Stimulated activated naive CD8-positive, alpha-beta T cell treated with anti-CD3 and anti-CD28 coated beads, Interleukin-15, Interleukin-2, amounts not matched to agents 100 ng/mL and 50 ng/mL, for 24 hours (primary cell): ENCODE data around the gene CCDC196.
A peak's percentile ranks its signal among the peaks of the same experiment; 100 is the strongest.
"Not testable (repeated sequence)": the region's sequence is repeated elsewhere in the genome, so short reads cannot be mapped to it uniquely, and the experiment has no call there.

Experiments
- H3K27ac Mint-ChIP-seq: one replicate; pipeline ENCODE4 v1.8.0; 2021; ENCODE audit warnings: mild to moderate bottlenecking, mixed read lengths
- H3K27me3 Mint-ChIP-seq: one replicate; pipeline ENCODE4 v1.8.0; 2021; ENCODE audit warnings: mixed read lengths
- H3K36me3 Mint-ChIP-seq: one replicate; pipeline ENCODE4 v1.8.0; 2021; ENCODE audit warnings: low read depth, mixed read lengths
- H3K4me1 Mint-ChIP-seq: one replicate; pipeline ENCODE4 v1.8.0; 2021; ENCODE audit warnings: low read depth, mixed read lengths
- H3K4me3 Mint-ChIP-seq: one replicate; pipeline ENCODE4 v1.8.0; 2021; ENCODE audit warnings: mild to moderate bottlenecking, mixed read lengths
- H3K9me3 Mint-ChIP-seq: one replicate; pipeline ENCODE4 v1.8.0; 2021; ENCODE audit warnings: mixed read lengths

The CCDC196 gene

DNA sequence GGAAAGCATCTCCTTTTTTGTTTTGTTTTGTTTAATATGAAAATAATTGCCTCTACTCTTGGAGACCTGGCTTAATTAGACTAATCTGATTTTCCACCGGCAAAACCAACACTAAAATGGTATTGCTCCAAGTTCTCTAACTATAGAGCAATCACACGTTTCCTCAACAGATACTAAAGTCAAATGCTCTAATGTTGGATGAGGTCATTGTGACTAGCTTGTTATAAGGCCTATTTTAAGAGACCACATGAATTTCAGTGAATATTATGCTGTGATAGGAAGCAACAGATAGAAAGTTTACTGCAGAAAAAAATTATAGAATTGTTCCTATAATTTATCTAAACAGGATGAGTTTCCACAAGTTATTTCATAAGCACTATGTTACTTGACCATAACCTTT lies 3.3 kb upstream of the CCDC196 start:
- H3K4me1 Mint-ChIP-seq, result no peaks in the 10 kb centered on the region
- H3K27ac Mint-ChIP-seq, result no peak overlapping the region
- no peaks in the 10 kb centered on the region for H3K9me3 Mint-ChIP-seq
- H3K36me3 Mint-ChIP-seq, result no peaks in the 10 kb centered on the region
- H3K27me3 Mint-ChIP-seq, result no peaks in the 10 kb centered on the region
- H3K4me3 Mint-ChIP-seq, result no peak overlapping the region

DNA sequence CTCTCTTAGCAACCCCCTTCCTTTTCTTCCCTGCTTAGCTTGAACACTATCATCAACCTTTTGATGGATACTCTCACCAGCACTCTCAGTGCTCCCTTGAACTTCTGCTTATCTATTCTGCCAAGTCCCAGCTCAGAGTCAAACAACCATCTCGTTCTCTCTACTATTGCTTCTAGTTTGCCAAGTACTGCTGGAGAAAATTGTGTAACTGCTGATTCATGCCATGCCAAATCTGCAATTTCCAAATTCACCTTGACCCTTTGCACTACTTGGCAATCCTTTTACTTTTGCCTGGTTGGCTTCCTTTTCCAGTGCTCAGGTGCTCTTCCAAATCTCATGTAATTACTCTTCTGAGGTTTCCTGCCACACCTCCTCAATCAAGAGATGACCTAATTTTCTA lies 2.8 kb upstream of the CCDC196 start:
- no peaks in the 10 kb centered on the region for H3K36me3 Mint-ChIP-seq
- no peaks in the 10 kb centered on the region for H3K27me3 Mint-ChIP-seq
- H3K27ac Mint-ChIP-seq, result no peak overlapping the region
- no peak overlapping the region for H3K4me3 Mint-ChIP-seq
- no peaks in the 10 kb centered on the region for H3K9me3 Mint-ChIP-seq
- no peaks in the 10 kb centered on the region for H3K4me1 Mint-ChIP-seq

DNA sequence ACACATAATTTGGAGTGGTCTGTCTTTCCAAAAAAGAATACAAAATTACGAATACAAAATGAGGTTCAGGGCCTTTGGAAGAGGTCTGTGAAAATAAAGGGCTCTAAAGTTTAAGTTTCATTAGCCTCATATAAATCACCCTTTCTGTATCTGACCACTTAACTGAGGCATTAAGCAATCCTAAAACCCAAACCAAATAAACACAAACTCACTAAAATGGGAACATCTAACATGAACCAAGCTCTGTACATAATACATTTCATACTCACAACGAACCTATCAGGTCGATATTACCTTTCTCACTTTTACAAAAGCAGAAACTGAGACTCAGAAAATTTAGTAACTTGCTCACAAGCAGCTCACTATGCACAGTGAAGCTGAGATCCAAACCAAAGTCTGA lies 1.1 kb upstream of the CCDC196 start:
- Mint-ChIP-seq H3K36me3 (no peaks in the 10 kb centered on the region), H3K27ac (no peak overlapping the region), H3K4me1 (no peaks in the 10 kb centered on the region), H3K9me3 (no peaks in the 10 kb centered on the region), H3K4me3 (no peak overlapping the region), H3K27me3 (no peaks in the 10 kb centered on the region)

DNA sequence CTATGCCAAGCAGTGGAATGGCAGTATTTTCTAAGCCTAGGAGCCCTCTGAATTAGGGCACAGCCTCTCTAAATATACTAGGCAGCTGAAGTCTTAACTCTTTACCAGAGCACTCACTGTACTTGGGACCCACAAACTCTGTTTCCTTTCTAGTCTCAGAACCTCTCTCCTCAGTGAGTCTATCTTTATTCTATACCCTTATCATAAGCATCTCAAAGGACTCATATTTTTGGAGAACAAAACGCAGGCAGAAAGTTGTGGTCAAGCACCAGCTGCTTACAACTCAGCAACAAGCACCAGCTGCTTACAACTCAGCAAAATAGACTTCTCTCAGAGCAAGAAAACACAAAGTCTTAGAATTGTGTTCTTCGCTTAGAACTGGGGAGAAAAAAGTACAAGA lies 993 bp downstream of the CCDC196 start:
- Mint-ChIP-seq H3K27me3 (no peaks in the 10 kb centered on the region), H3K4me3 (no peak overlapping the region), H3K36me3 (no peaks in the 10 kb centered on the region), H3K9me3 (no peaks in the 10 kb centered on the region), H3K4me1 (no peaks in the 10 kb centered on the region), H3K27ac (no peak overlapping the region)

DNA sequence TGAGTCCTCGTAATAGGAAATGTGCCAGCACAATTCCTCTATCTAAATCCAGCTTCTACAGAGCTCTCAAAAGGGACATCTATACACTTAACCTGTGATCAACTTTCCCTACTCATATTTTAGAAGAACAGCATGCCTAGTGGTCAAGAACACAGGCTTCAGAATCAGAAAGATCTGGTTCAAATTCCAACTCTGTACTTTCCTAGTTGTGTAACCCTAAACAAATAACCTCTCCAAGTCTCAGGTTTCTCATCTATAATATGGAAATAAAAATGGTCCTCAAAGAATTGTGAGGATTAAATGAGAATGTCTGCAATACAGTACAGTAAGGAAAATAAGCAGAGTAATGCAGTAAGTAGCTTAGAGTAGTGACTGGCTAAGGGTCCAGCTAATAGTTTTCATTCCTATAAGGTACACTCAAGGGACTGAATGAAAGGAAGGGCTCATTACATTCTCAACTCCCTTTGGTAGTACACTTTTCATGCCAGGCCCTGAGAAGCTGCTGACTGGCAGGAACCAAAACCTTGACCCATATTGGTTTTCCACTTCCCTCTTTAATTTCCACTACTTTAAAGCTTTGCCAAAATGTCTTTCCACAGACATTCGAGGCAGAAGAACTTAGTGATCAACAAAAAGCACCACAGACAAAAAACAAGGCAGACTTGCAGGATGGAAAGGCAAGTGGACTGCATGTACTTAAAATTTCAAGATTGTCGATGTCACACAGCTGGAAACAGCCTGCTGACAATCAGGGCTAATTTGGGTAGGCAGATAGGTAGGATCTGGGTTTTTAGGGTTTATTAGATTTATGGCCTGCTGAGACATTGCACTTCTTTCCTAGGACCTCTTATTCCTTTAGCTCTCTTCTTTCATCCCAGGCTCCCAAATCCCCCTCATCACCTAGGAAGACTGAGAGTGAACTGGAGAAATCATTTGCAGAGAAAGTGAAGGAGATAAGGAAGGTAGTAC lies 4.3 kb downstream of the CCDC196 start:
- Mint-ChIP-seq H3K27me3 (no peaks in the 10 kb centered on the region), H3K4me1 (no peaks in the 10 kb centered on the region), H3K9me3 (no peaks in the 10 kb centered on the region), H3K27ac (no peak overlapping the region), H3K36me3 (no peaks in the 10 kb centered on the region), H3K4me3 (no peak overlapping the region)

DNA sequence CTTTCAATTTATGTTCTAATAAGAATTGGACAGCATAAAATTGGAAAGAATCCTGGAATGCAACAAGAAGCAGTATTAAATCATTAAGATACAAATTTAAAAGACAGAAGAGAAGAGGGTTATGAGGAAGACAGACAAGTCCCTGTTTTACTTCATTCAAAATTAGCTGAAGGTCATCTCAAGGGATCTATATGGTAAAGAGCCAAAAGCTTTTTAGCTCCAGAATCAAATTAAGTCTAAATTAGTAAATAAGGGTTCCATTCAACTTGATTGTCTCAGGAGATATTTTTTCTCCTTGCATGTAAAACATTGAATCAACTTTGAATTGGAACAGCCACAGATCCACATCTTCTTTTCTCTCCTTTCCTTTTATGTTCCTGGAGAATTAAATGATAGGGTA lies 7.6 kb downstream of the CCDC196 start:
- Mint-ChIP-seq H3K27ac (no peak overlapping the region), H3K36me3 (no peaks in the 10 kb centered on the region), H3K27me3 (no peaks in the 10 kb centered on the region), H3K4me1 (peaks cover 17% of the 10 kb centered on the region), H3K9me3 (no peaks in the 10 kb centered on the region), H3K4me3 (no peak overlapping the region)

DNA sequence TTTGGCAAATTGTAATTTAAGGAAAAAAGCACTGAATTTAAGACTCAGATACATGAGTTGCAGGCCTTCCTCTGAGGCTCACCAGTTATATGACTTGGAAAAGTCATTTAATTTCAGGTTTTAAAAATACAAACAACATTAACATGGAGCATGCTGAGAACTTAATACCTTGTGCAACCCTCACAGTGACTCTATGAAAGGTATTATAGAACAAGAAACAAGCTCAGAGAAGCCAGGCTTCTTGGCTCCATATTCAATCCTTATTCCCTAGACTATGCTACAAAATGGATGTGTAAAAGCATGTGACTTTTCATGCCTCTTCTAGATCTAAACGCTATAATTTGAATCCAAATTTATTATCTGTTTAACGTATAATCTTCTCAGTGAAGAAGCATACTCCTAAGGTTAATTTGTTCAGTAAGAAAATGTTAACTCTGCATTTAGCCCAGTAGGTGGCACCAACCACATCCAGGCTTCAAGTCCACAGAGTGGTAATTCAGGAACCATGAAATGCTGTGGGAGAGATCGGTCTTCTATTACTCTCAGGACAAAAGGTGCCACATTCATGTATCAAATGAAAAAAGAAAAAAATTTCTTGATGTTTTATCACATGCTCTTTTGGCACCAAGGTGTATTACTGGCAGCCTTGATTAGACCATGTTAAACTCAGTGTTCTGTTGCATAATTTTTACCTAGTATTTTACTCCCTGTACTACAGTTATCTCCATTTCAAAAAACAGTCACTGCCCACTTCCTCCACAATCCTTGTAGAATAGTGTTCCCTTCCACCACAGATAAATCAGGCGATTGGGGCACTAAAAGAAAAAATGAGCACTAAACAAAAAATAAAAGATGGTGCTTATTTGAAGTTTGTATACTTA lies 9.3 kb downstream of the CCDC196 start:
- Mint-ChIP-seq H3K4me3 (no peak overlapping the region), H3K27me3 (no peaks in the 10 kb centered on the region), H3K4me1 (peaks cover 17% of the 10 kb centered on the region), H3K36me3 (no peaks in the 10 kb centered on the region), H3K9me3 (no peaks in the 10 kb centered on the region), H3K27ac (no peak overlapping the region)

DNA sequence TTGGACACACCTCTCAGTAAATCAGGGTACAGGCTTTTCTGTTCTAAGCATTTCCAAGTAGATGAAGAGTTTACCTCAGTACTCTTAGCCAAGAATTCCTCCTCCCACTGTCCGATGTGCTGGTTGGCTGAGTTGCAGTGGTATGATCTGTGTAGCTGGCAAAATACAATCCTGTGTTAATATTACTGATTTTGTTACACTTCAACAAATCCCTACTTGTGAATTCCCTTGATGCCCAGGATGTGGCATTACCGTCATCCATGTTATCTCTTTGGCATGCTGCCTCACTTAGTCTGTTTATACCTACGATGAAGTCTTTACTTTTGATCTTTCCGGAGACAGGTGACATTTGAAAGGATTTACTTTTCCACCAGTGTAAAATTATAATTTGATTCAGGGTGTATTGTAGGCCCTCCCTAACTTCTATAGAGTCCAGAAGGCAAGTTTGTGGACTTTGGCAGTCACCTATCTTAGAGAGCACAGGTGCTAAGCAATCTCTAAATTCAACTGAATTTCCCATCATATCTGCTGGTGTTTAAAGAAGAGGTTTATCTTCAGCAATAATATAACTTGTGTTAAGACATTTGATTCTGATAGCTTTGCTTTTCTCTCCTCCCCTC lies 10.1 kb downstream of the CCDC196 start:
- H3K9me3 Mint-ChIP-seq, result no peaks in the 10 kb centered on the region
- H3K36me3 Mint-ChIP-seq, result no peaks in the 10 kb centered on the region
- H3K4me1 Mint-ChIP-seq, result peaks cover 17% of the 10 kb centered on the region
- no peak overlapping the region for H3K4me3 Mint-ChIP-seq
- H3K27ac Mint-ChIP-seq, result no peak overlapping the region
- H3K27me3 Mint-ChIP-seq, result no peaks in the 10 kb centered on the region

DNA sequence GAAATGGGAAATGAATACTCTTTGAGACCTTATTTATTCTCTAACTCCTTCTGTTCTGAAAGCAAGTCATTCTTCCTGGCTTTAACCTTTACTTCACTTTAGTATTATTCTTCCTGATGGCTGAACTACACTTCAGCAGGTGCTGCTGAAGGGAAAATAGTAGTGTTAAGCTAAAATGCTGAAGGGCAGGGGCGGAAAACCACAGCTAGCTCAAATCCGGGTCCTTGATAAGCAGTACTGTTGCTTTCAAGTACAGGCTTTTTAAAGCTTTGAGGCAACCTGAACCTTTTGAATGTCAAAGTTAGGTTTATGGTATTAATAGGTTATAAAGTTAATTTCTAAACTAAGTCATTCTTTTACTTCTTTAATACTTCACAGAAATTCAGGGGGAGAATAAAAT lies 10.7 kb downstream of the CCDC196 start:
- no peaks in the 10 kb centered on the region for H3K36me3 Mint-ChIP-seq

DNA sequence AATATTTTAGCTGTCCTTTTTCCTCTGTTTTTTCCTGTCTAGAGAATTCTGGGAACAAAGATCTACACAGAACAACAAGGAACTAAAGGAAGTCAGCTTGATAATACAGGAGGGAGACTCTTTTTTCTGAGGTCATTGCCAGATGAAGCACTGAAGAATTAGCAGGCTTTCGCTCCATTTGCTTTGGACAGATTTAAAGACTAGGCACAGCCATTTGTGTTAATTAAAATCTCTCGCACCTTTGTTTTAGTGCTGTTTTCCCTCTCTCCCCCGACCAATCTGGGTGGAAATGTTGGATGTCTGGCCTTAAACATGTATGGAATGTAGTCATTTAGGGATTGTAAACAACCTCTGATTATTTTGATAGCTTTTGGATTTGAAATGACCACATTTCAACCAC lies 12.1 kb downstream of the CCDC196 start:
- no peak overlapping the region for H3K4me3 Mint-ChIP-seq
- no peaks in the 10 kb centered on the region for H3K9me3 Mint-ChIP-seq
- no peak overlapping the region for H3K27ac Mint-ChIP-seq
- H3K27me3 Mint-ChIP-seq, result no peaks in the 10 kb centered on the region
- peaks cover 17% of the 10 kb centered on the region for H3K4me1 Mint-ChIP-seq
- peaks cover 5% of the 10 kb centered on the region for H3K36me3 Mint-ChIP-seq

More for the DNA sequence above, 10.7 kb downstream of the CCDC196 start:
- H3K27ac Mint-ChIP-seq, result no peak overlapping the region
- peaks cover 17% of the 10 kb centered on the region for H3K4me1 Mint-ChIP-seq
- H3K4me3 Mint-ChIP-seq, result no peak overlapping the region
- H3K27me3 Mint-ChIP-seq, result no peaks in the 10 kb centered on the region
- H3K9me3 Mint-ChIP-seq, result no peaks in the 10 kb centered on the region

DNA sequence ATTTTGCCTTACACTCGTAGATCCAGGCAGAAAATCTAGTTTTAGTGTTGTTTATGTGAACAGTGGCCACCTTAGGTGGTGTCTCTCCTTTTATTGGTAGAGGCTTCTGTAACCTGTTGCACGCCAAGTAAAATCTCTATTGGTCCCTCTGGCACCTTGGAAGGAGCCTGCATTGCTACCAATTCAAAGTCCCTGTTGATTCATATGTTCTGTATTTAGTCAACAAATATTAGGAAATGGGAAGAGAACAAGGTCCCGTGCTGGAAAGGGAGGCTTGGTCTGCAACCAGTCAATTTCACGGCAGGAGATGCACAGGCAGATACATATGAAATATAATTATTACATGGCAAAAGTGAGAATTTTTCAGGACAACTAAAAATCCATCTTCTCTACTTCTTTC lies 15.4 kb downstream of the CCDC196 start:
- Mint-ChIP-seq H3K27me3 (no peaks in the 10 kb centered on the region), H3K4me3 (no peak overlapping the region), H3K27ac (no peak overlapping the region), H3K36me3 (peaks cover 5% of the 10 kb centered on the region), H3K4me1 (peaks cover 12% of the 10 kb centered on the region), H3K9me3 (no peaks in the 10 kb centered on the region)

DNA sequence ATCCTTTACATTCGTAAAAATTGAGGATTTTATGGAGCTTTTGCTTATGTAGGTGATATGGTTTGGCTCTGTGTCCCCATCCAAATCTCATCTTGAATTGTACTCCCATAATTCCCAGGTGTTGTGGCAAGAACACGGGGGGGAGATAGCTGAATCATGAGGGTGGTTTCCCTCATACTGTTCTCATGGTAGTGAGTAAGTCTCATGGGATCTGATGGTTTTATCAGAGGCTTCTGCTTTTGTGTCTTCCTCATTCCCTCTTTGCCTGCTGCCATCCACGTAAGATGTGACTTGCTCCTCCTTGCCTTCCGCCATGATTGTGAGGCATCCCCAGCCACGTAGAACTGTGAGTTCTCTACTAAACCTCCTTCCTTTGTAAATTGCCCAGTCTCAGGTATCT lies 16.7 kb downstream of the CCDC196 start:
- not testable (repeated sequence) for H3K9me3 Mint-ChIP-seq, H3K27me3 Mint-ChIP-seq, H3K27ac Mint-ChIP-seq, H3K4me3 Mint-ChIP-seq, H3K36me3 Mint-ChIP-seq
- H3K4me1 Mint-ChIP-seq, result peaks cover 15% of the 10 kb centered on the region

DNA sequence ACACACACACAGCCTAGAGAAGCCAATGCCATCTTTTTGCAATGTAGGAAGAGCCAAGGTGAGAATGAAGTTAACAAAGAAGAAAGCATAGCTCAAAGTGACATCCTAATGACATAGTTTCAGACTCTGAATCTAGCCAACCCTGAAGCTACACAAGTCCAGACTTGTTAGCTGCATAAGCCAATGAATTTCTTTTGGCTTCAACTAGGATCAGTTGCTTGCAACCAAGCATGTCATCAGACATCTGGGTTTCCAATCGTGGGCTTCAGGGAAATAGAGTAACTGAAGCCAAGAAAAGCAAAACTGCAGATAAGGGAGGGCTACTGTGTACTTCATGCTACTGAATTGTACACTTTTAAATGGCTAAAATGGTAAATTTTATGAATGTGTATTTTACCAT lies 17.4 kb downstream of the CCDC196 start:
- Mint-ChIP-seq H3K27ac (no peak overlapping the region), H3K36me3 (peaks cover 5% of the 10 kb centered on the region), H3K9me3 (no peaks in the 10 kb centered on the region), H3K4me1 (peaks cover 15% of the 10 kb centered on the region), H3K27me3 (no peaks in the 10 kb centered on the region), H3K4me3 (no peak overlapping the region)

DNA sequence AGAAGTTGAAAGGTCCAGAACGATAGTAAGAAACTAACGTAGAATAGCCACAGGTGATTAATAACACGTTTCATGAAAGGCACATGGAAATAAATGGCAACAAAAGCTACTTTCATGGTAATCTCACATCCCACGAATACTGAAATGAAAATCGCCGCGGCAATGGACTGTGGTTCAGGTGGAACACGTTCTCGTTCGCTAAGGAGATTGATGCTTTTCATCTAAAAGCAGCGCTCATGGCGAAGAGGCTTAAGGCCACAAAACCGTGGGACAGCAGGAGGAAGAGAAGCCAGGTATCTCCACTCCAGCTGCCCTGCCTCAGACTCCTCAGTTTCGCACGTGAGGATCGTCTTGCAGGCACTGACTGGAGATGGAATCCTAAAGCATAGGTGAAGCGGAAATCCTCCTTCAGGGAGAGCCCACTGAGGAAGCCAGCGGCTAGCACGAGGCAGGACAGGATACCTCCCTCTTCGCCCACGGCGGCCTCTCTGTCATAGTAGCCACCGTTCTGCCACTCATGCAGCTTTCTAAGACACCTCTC lies 21.1 kb downstream of the CCDC196 start:
- Mint-ChIP-seq H3K27me3 (peaks cover 20% of the 10 kb centered on the region), H3K27ac (peak overlapping the region; percentile 98), H3K36me3 (peaks cover 5% of the 10 kb centered on the region), H3K9me3 (no peaks in the 10 kb centered on the region), H3K4me3 (peak overlapping the region; percentile 92), H3K4me1 (peaks cover 33% of the 10 kb centered on the region)
